Gastrocnemius medialis (tissue), 4 donors: ENCODE measurements around the gene EME2. TPM values are rescaled to one million over a fixed set of nuclear protein-coding genes. Genes with fewer than 3 reads are reported as not detected.

Experiments
- ATAC-seq, 2 donors: fragments of 150-250 bp; one replicate each; pipeline ENCODE4 v1.9.1; 2016
- DNase-seq, 2 donors: peaks; one replicate each; pipeline ENCODE4 v3.0.0-alpha.2; 2019
- H3K27ac ChIP-seq, 4 donors: fragments of 200-600 bp; sonication (generic); 1 replicate in 1 of 4; 2 replicates in 3 of 4; pipeline ENCODE4 v1.5.1; 2016 to 2018; ENCODE audit warnings: mild to moderate bottlenecking in 2 of 4, moderate library complexity in 1 of 4
- H3K27me3 ChIP-seq, 3 donors: fragments of 200-600 bp; sonication (generic) in 2 of 3; 1 replicate in 1 of 3; 2 replicates in 2 of 3; pipeline versions ENCODE4 v1.5.1 to v1.6.0; 2016 to 2019; ENCODE audit warnings: mild to moderate bottlenecking in 1 of 3, moderate library complexity in 1 of 3
- H3K36me3 ChIP-seq, 2 donors: fragments of 200-600 bp; sonication (generic) in 1 of 2; one replicate each; pipeline ENCODE4 v1.5.1; 2017 to 2018
- H3K4me1 ChIP-seq, 2 donors: fragments of 200-600 bp; sonication (generic) in 1 of 2; one replicate each; pipeline ENCODE4 v1.5.1; 2016 to 2017; ENCODE audit warnings: mild to moderate bottlenecking in 2 of 2
- H3K4me3 ChIP-seq, 4 donors: fragments of 200-600 bp; sonication (generic) in 3 of 4; 1 replicate in 1 of 4; 2 replicates in 3 of 4; pipeline ENCODE4 v1.5.1; 2016 to 2019; ENCODE audit warnings: mild to moderate bottlenecking in 2 of 4
- H3K9me3 ChIP-seq, 3 donors: fragments of 200-600 bp; sonication (generic) in 2 of 3; 1 replicate in 1 of 3; 2 replicates in 2 of 3; pipeline ENCODE4 v1.5.1; 2016 to 2019
- CTCF ChIP-seq, 5 experiments: fragments of 450-650 bp in 3 of 5; fragments of 200-600 bp in 2 of 5; sonication (generic) in 2 of 5; IDR thresholded peaks in 4 of 5; conservative IDR thresholded peaks in 1 of 5; 1 replicate in 4 of 5; 2 replicates in 1 of 5; pipeline ENCODE4 v1.5.1; 2016 to 2019; ENCODE audit warnings: antibody characterized with exemption in 5 of 5, mild to moderate bottlenecking in 3 of 5, moderate library complexity in 3 of 5
- POLR2A ChIP-seq, 2 donors: fragments of 450-650 bp; IDR thresholded peaks; one replicate each; pipeline ENCODE4 v1.6.1; 2017; ENCODE audit warnings: antibody characterized with exemption in 2 of 2, mild to moderate bottlenecking in 2 of 2, moderate library complexity in 2 of 2
- in situ Hi-C, 4 donors: fragments of 200-750 bp; cut with MboI; loops; one replicate each; pipeline versions ENCODE4 v1.15.0 to v1.8.0; 2017; ENCODE audit warnings: low sequenced_read_pairs in 4 of 4
- intact Hi-C: fragments of 100-400 bp; cut with DNase I; formaldehyde crosslinking; loops from one replicate; pipeline ENCODE4 v1.15.1; 2023; ENCODE audit warnings: low total_unique reads
- total RNA-seq, 4 donors: library from RNA; depleted of rRNA; stranded (reverse); fragments of >200 nt; gene quantifications; one replicate each; pipeline versions ENCODE4 v1.1.0 to v1.2.3, GENCODE V29; 2016

The EME2 gene
- total RNA-seq, 4 donors from 2014 or later = 2.1 to 9.2 (median 6.2) TPM

- intact Hi-C loops (no loop called here), in situ Hi-C loops (no loop called here)
- no peak overlapping the region for H3K27ac ChIP-seq
- DNase-seq (no peak), ATAC-seq (no peak)
- H3K36me3 ChIP-seq = peaks cover 0 to 56% of the 10 kb centered on the region in 2 donors
- no peak overlapping the region for H3K4me3 ChIP-seq
- H3K27me3 ChIP-seq = no peaks in the 10 kb centered on the region
- TF ChIP-seq POLR2A (IDR thresholded peaks at IDR 0.05) = no peak
- TF ChIP-seq CTCF (IDR thresholded peaks at IDR 0.05 in 4 of 5, conservative IDR thresholded peaks at IDR 0.05 in 1 of 5) = no peak
- H3K4me1 ChIP-seq = peaks cover 13 to 19% of the 10 kb centered on the region in 2 donors
- no peaks in the 10 kb centered on the region for H3K9me3 ChIP-seq
These were observed 5.3 kb upstream of the EME2 start for GRCh38 chr16:1767116-1767994.

- in situ Hi-C loops (no loop called here), intact Hi-C loops (no loop called here)
- H3K27ac ChIP-seq = no peak overlapping the region
- peaks cover 0 to 48% of the 10 kb centered on the region in 2 donors for H3K36me3 ChIP-seq
- ATAC-seq (no peak), DNase-seq (no peak)
- H3K4me1 ChIP-seq = peaks cover 13 to 24% of the 10 kb centered on the region in 2 donors
- TF ChIP-seq CTCF (IDR thresholded peaks at IDR 0.05 in 4 of 5, conservative IDR thresholded peaks at IDR 0.05 in 1 of 5) = no peak
- no peak for TF ChIP-seq POLR2A (IDR thresholded peaks at IDR 0.05)
- no peaks in the 10 kb centered on the region for H3K9me3 ChIP-seq
- H3K4me3 ChIP-seq = no peak overlapping the region
- no peaks in the 10 kb centered on the region for H3K27me3 ChIP-seq
These were observed 4.4 kb upstream of the EME2 start for GRCh38 chr16:1768061-1768766.

- H3K9me3 ChIP-seq = no peaks in the 10 kb centered on the region
- peaks cover 0 to 45% of the 10 kb centered on the region in 2 donors for H3K36me3 ChIP-seq
- ATAC-seq = no peak
- intact Hi-C loops (no loop called here), in situ Hi-C loops (no loop called here)
- no peak for DNase-seq
- no peaks in the 10 kb centered on the region for H3K27me3 ChIP-seq
- peaks cover 16 to 29% of the 10 kb centered on the region in 2 donors for H3K4me1 ChIP-seq
- no peak overlapping the region for H3K4me3 ChIP-seq
- peak overlapping the region in 1 of 4 donors; percentile 93 for H3K27ac ChIP-seq
- no peak for TF ChIP-seq CTCF (IDR thresholded peaks at IDR 0.05 in 4 of 5, conservative IDR thresholded peaks at IDR 0.05 in 1 of 5)
- no peak for TF ChIP-seq POLR2A (IDR thresholded peaks at IDR 0.05)
These were observed 3.7 kb upstream of the EME2 start for GRCh38 chr16:1768767-1769401.

- ATAC-seq (no peak), DNase-seq (no peak)
- Histone ChIP-seq H3K27me3 (no peaks in the 10 kb centered on the region), H3K27ac (peak overlapping the region; percentile 77 to 99 (median 94)), H3K4me1 (peaks cover 24 to 37% of the 10 kb centered on the region in 2 donors), H3K4me3 (peak overlapping the region in 3 of 4 donors; percentile 70 to 81 (median 77)), H3K9me3 (no peaks in the 10 kb centered on the region), H3K36me3 (peaks cover 0 to 39% of the 10 kb centered on the region in 2 donors)
- intact Hi-C loops = loop anchor here (10.0 kb wide), 1 partner anchor 445 kb away; the partner anchor contains the start of genes BRICD5 and PGP
- in situ Hi-C loops = no loop called here
- TF ChIP-seq POLR2A (IDR thresholded peaks at IDR 0.05) (no peak), CTCF (IDR thresholded peaks at IDR 0.05 in 4 of 5, conservative IDR thresholded peaks at IDR 0.05 in 1 of 5) (no peak)
These were observed 3.0 kb upstream of the EME2 start for GRCh38 chr16:1769402-1770300.
